ENCODE measurements around the gene ZNF844.
"Not testable (repeated sequence)": the region's sequence is repeated elsewhere in the genome, so short reads cannot be mapped to it uniquely, and the experiment has no call there.

ZNF844 gene

DNA sequence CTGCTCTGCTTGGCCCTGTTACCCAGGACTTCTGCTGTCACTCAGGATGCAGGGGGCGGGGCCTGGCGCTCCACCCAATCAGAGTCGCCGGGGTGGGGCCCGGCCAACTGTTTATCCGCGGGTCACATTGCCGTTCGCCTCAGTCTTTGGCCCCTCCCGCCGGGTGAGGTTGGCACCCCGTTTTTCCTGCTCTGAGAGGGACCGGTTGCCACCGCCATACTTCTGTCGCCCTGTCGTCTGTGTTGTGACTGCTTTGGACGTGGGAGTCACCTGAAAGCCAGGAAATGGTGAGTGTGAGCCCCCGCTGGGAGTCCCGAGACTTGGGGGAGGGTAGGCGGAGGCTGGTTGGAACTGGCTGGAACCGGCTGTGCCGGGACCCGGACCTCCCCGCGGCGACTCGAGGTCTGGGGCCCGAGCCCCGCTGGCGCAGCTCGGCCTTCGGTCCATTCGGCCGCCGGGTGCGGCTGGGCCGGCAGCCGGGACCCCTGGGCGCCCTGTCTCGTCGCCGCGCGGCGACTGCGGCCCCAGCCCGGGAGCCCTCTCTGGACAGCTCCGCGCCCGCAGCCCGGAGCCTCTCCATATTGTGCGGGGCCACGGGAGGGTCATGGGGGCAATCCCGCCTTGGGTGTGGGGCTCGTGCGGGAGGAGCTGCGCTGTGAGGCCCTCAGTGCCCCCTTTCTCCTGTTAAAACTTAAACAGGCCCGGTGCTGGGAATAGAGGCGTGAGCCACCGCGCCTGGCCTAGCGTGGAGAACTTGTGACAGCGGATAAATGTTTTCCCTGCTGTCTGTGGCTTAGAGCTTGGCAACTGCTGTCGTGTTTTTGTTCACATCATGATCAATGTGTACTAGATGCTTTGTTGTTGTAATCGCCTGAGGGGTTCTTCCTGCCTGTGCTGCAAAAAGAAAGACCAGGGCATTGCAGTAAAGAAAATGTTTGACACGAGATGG lies at the start of gene ZNF844:
ZNF844 (plus strand) TSS at position 142 of the 949 bp plus-strand sequence; CDS start at position 285, 143 bp downstream.
- DNase-seq (ENCODE audit: low read depth): peak; percentile 90

DNA sequence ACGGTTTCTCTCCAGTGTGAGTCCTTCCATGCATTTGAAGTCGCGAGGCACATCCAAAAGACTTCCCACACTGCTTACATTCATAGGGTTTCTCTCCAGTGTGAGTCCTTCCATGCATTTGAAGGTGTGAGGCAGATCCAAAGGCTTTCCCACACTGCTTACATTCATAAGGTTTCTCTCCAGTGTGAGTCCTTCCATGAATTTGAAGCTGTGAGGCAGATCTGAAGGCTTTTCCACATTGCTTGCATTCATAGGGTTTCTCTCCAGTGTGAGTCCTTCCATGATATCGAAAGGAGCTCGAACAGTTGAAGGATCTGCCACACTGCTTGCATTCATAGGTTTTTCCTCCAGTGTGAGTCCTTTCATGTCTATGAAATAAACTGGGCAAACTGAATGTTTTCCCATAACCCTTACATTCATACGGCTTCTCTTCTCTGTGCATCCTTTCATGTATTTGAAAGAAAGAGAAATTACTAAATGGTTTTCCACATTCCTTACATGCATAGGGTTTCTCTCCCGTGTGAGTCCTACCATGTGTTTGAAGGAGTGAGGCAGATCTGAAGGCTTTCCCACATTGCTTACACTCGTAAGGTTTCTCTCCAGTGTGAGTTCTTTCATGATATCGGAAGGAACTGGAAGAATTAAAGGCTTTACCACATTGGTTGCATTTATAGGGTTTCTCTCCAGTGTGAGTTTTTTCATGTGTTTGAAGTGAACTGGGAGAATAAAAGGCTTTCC lies 49.3 kb upstream of the ZNF844 start:
- peak; percentile 1 for DNase-seq (ENCODE audit: low read depth)

DNA sequence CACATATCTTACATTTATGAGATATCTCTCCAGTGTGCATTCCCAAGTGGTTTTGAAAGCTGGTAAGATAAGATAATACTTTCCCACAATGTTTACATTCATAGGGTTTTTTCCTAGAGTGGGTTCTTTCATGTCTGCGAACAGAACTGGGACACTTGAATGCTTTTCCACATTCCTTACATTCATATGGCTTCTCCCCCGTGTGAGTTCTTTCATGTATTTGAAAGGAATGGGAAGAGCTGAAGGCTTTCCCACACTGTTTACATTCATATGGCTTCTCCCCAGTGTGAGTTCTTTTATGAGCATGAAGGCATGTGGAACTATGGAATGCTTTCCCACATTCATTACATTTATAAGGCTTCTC lies 48.8 kb upstream of the ZNF844 start:
- DNase-seq (ENCODE audit: low read depth): peak; percentile 19

DNA sequence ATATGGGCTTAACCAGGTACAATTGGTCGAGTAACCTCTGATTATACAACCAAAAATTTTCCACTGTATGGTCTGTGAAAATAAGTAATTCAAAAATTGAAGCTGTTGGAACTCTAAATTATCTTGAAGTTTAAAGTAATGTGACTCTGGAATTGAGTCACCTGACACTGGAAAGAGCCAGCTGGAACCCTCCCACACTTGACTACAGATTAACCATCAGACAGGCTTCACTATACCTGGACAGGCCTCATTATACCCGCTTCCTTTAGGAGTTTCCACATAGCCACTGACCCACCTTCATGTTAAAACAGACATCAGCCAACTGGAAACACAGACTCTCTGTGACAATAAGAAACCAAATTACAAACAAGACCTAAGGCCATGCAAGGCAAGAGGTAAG lies 30.3 kb upstream of the ZNF844 start:
- no peak for DNase-seq (ENCODE audit: low read depth)

DNA sequence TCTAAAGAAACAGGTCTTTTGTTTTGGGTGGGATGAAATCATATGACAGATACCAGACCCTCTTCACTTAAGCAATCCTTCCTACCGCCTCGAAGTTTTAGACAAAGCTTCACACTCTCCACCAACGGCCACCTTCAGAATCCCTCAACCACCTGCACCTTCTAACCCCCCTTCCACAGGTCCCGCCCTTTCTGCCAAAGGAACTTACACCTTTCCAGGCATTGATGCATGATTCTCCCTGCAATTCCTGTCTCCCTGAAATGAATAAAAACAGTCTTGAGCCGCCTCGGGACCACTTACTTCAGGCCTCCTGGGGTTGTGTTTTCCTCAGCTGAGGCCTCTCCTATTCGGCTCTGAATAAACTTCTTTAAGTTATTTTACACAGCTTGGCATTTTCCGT lies 29.9 kb upstream of the ZNF844 start:
- DNase-seq (ENCODE audit: low read depth): peak; percentile 6

DNA sequence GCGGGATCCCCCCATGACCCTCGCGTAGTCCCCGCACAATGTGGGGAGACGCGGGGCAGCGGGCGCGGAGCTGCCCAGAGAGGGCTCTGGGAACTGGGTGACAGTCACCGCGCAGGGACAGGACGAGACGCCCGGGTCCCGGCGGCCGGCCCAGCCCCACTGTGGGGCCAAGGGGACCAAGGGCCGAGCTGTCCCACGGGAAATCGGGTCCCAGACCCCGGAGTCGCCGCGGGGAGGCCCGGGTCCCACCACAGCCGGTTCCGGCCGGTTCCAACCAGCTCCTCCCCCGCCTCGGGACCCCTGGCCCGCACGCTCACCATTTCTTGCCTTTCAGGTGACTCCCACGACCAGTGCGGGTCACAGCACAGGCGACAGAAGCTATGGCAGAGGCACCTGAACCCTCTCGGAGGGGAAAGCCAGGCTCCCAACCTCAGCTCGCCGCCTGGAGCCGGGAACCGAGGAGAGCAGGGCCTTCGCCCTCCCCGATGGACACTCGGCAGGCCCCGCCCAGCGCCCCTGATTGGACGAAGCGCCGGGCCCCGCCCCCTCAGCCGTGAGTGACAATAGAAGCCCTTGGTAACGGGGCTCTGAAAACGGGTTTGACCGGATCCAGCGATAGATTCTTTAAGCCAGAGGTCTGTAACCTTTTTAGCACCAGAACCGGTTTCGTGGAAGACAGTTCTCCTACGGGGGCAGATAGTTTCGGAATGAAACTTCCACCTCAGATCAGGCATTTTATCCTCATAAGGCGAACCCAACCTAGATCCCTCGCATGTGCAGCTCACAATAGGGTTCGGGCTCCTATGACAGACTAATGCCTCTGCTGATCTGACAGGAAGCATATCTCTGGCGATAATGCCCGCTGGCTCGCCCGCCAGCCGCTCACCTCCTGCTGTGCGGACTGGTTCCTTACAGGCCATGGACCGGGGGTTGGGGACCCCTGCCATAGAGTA lies 29.0 kb upstream of the ZNF844 start, which contains the start of gene ZNF433:
ZNF433 (minus strand) TSS at position 460 of the 953 bp plus-strand sequence; CDS start at position 320, 140 bp downstream.
- peak; percentile 88 for DNase-seq (ENCODE audit: low read depth)

DNA sequence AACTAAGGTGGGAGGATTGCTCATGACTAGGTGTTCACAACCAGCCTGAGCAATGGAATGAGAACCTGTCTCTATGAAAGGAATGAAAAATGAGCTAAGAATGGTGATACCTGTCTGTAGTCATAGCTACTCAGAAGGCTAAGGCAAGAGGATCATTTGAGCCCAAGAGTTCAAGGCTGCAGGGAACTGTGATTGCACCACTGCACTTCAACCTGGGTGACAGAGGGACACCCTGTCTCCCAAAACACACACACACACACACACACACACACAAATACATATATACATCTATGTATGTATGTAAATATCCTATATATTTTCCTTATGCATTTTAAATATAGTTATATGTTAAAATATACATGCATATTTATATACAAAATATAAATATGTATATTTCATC lies 21.6 kb upstream of the ZNF844 start:
- DNase-seq (ENCODE audit: low read depth): no peak

DNA sequence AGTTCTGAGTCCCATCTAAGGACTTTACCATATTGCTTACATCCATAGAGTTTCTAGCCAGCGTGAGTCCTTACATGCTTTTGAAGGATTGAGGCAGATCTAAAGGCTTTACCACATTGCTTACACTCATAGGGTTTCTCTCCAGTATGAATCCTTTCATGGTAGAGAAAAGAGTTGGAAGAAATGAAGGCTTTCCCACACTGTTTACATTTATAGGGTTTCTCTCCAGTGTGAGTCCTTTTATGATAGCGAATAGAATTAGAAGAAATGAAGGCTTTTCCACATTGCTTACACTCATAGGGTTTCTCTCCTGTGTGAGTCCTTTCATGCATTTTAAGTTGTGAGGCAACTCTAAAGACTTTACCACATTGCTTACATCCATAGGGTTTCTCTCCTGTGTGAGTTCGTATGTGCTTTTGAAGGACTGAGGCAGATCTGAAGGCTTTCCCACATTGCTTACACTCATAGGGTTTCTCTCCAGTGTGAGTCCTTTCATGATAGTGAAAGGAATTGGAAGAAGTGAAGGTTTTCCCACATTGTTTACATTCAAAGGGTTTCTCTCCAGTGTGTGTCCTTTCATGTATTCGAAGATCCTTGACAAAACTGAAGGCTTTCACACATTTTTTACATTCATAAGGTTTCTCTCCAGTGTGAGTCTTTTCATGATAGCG lies 20.6 kb upstream of the ZNF844 start:
- no peak for DNase-seq (ENCODE audit: low read depth)

DNA sequence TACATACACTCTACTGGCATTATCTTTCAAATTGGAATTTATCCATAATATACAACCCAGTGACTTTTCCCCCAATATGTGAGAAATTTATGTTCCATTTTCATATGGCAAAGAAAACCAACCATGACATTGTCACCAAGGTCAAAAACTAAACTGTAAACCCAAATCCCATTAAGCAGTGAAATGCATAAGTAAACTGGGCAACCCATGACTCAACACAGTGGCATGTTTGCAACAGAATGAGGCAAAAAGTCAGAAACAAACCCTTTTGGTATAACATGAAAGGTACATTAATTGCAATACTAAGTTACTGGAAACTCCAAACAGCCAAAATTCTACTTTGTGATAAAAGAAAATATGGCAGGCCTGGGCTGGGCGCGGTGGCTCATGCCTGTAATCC lies 16.7 kb upstream of the ZNF844 start:
- DNase-seq (ENCODE audit: low read depth): peak; percentile 22

DNA sequence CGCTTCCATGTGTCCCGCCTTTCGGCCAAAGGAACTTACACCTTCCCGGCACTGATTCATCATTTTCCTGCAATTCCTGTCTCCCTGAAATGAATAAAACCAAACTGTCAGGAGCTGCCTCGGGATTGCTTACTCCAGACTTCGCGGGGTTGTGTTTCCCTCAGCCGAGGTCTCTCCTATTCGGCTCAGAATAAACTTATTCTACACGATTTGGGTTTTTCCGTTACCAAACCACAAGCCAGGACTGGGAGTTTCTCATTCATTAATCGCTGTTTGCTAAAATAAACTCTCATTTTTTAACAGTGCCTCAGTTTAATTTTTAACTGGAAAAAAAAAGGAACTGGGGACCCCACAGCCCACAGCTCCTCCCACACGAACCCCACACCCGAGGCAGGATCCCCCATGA lies 12.4 kb upstream of the ZNF844 start:
- DNase-seq (ENCODE audit: low read depth): peak; percentile 34

DNA sequence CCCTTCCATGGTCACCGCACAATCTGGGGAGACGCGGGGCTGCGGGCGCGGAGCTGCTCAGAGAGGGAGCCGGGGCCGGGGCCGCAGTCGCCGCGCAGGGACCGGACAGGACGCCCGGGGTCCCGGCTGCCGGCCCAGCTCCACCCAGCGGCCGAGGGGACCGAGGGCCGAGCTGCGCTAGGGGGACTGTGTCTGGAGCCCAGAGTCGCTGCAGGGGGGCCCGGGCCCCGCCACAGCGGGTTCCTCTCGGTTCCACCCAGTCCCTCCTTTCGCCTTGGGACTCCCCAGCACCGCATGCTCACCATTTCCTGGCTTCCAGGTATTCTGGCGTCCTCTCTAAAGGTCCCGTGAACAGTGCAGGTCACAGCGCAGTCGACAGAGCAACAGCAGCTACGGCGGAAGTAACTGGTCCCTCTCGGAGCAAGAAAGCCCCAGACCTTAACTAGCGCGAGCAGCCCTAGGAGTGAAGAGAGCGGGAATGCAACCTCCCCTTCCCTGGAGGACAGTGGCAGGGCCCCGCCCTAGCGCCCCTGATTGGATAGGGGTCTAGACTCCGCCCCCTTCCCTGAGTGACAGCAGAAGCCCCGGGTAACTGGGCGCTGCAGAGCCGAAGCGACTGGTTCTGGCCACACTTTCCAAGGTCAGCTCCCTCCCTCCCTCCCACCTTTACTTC lies 11.9 kb upstream of the ZNF844 start, which contains the start of gene ZNF878:
ZNF878 (minus strand) TSS at position 465 of the 673 bp plus-strand sequence; CDS start at position 305, 160 bp downstream.
- DNase-seq (ENCODE audit: low read depth): peak; percentile 93

DNA sequence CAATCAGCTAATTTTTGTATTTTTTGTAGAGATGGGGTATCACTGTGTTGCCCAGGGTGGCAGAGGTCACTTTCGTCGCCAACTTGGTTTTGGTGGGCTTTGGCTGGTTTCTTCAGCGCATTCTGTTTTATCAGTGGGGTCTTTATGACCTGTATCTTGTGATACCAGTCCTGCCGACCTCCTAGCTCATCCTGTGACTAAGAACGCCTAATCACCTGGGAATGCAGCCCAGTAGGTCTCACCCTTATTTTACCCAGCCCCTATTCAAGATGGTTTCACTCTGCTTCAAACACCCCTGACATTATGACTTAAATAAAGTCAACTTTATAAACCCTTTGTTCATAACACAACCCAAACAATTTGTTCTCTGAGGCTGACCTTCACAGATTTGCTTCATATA lies 8.7 kb upstream of the ZNF844 start:
- no peak for DNase-seq (ENCODE audit: low read depth)

DNA sequence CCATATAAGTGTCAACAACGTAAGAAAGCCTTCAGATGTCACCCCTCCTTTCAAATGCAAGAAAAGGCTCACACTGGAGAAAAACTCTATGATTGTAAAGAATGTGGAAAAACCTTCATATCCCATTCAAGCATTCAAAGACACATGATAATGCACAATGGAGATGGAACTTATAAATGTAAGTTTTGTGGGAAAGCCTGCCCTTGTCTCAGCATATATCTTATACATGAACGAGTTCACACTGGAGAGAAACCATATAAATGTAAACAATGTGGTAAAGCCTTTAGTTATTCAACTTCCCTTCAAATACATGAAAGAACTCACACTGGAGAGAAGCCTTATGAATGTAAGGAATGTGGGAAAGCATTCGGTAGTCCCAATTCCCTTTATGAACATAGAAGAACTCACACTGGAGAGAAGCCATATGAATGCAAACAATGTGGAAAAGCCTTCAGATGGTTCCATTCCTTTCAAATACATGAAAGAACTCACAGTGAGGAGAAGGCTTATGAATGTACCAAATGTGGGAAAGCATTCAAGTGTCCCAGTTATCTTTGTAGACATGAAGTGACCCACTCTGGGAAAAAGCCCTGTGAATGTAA lies 11.1 kb downstream of the ZNF844 start:
- no peak for DNase-seq (ENCODE audit: low read depth)

DNA sequence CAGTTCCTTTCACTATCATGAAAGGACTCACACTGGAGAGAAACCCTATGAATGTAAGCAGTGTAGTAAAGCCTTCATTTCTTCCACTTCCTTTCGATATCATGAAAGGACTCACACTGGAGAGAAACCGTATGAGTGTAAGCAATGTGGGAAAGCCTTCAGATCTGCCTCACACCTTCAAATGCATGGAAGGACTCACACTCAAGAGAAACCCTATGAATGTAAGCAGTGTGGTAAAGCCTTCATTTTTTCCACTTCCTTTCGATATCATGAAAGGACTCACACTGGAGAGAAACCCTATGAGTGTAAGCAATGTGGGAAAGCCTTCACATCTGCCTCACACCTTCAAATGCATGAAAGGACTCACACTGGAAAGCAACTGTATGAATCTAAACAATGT lies 11.8 kb downstream of the ZNF844 start:
- DNase-seq (ENCODE audit: low read depth): not testable (repeated sequence)

DNA sequence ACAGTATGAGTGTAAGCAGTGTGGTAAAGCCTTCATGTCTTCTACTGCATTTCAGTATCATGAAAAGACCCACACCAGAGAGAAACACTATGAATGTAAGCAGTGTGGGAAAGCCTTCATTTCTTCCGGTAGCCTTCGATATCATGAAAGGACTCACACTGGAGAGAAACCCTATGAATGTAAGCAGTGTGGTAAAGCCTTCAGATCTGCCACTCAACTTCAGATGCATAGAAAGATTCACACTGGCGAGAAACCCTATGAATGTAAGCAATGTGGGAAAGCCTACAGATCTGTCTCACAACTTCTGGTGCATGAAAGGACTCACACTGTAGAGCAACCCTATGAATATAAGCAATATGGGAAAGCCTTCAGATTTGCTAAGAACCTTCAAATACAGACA lies 12.8 kb downstream of the ZNF844 start:
- no peak for DNase-seq (ENCODE audit: low read depth)

DNA sequence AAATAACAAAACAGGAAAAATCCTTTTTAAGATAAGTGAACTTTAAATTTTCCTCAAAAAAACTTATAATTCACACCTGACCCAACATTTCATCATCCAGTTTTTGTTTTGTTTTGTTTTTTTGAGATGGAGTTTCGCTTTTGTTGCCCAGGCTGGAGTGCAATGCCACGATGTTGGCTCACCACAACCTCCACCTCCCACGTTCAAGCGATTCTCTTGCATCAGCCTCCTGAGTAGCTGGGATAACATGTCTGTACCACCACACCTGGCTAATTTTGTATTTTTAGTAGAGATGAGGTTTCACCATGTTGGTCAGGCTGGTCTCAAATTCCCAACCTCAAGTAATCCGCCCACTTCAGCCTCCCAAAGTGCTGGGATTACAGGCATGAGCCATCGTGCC lies 18.8 kb downstream of the ZNF844 start:
- not testable (repeated sequence) for DNase-seq (ENCODE audit: low read depth)

DNA sequence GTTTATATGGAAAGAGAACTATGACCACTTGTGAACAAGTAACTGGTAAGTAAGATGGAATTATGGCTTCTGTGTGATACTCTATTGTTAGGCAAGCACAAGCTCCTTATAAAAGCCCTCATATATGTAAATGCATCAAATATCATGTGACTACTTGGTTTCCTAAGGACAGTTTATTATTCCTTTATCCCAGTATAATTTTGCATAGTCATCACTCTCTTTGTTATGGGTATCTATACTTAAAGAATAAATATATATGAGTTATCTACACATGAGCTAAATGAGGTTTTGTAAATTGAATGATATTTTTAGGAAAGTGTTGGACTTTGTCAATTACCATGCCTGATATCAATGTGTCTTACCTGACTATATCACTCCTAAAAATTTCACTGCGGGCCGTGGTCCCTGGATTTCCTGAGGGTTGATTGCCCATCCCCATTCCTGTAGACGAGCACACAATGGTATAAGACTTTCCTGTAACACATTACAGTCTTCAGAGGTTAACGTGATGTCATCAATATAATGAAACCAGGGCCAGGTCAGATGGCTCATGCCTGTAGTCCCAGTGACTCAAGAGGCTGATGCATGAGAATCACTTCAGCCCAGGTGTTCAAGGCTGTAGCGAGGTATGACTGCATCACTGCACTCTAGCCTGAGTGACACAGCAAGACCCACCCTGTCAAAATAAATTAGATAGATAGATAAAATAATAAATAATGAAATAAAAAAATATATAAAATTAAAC lies 20.7 kb downstream of the ZNF844 start:
- no peak for DNase-seq (ENCODE audit: low read depth)

DNA sequence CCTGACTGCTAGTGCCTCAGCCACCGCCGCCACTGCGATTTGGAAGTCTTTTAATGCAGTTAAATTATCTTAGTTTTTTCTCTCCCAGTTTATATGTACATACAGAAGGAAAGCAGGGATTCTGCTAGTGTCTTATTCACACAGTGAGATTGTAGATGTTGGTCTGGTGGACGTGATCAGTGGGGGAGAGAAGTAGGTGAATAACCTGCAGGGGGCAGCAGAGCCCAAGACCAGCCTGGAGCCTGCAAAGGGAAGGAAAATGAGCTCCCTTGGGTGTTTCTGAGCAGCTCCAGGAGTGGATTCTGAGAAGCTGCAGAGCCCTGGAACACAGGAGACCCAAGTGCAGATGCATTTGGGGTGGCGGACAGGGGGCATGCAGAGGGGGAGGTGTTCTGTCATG lies 26.3 kb downstream of the ZNF844 start:
- peak; percentile 66 for DNase-seq (ENCODE audit: low read depth)
